Stimulated activated CD8-positive, alpha-beta memory T cell treated with anti-CD3 and anti-CD28 coated beads, Interleukin-4, amount 100 ng/mL, for 48 hours (primary cell): ENCODE measurements around the gene SRGAP1.

Source experiments
- DNase-seq: peaks from one replicate; pipeline ENCODE4 v3.0.0-alpha.2; 2020

SRGAP1 gene

DNA sequence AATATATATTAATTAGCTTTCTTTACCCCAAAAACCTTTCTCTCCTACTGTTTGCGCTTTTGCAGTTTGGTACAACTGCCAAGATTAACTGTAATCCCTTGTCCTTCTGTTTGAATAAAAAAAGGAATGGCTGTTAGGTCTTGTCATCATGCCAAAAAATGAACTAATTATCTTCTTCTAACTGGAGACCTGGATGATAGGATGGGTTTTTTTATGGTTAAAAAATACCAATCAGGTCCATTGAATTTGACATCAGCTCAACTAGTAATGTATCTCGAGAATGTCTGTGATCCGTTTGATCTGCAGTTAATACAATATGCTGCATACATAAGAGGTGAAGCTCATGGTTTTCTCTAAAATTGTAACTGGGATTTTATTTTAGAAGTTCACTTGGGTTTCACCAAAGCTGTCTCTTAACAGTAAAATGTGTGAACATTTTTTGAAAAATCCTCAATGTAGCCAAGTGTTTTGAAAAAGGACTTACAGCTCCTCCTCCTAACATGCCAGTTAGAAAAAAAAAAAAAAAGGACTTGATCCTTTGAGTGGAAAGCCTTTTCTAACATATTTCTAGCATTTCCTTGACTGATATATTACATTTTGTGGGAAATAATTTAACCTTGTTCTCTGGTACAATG is 96.8 kb downstream of the SRGAP1 start:
- DNase-seq: no peak

DNA sequence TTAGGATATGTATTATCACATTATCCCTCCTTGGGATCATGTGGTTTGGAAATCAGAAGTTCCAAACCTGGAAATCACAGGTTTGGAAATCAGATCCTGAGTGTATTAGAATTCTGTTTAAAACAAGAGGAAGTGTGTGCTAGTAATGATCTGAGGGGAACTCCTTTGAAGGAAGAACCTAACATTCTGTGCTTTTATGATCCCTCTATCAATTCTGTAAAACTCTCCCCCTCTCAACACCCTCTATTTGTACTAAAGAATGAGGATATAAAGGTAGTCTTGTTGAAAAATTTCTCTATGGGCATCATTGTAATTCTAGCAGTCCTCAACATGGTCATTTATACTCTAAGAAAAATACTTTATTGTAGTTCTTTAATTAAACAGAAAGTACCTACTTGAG is 97.4 kb downstream of the SRGAP1 start:
- no peak for DNase-seq

- DNase-seq: no peak
Observed at GRCh38 chr12:63942464-63943241, 98.2 kb downstream of the SRGAP1 start.

- no peak for DNase-seq
Observed at GRCh38 chr12:63944034-63944579, 99.6 kb downstream of the SRGAP1 start.

- DNase-seq: no peak
Observed at GRCh38 chr12:63944586-63945228, 100.2 kb downstream of the SRGAP1 start.

- no peak for DNase-seq
Observed at GRCh38 chr12:63945777-63946176, 101.3 kb downstream of the SRGAP1 start.

- DNase-seq: no peak
Observed at GRCh38 chr12:63948211-63948610, 103.7 kb downstream of the SRGAP1 start.

- DNase-seq: no peak
Observed at GRCh38 chr12:63949902-63950301, 105.4 kb downstream of the SRGAP1 start.

- no peak for DNase-seq
Observed at GRCh38 chr12:63952995-63953394, 108.5 kb downstream of the SRGAP1 start.

- no peak for DNase-seq
Observed at GRCh38 chr12:63955831-63956666, 111.5 kb downstream of the SRGAP1 start.

GRCh38 chr12:63957496-63957895 is 113.0 kb downstream of the SRGAP1 start:
- DNase-seq: no peak

- no peak for DNase-seq
Observed at GRCh38 chr12:63958876-63959580, 114.5 kb downstream of the SRGAP1 start.

- no peak for DNase-seq
Observed at GRCh38 chr12:63961048-63961447, 116.5 kb downstream of the SRGAP1 start.

- no peak for DNase-seq
Observed at GRCh38 chr12:63961543-63961942, 117.0 kb downstream of the SRGAP1 start.

- DNase-seq: no peak
Observed at GRCh38 chr12:63963868-63964267, 119.4 kb downstream of the SRGAP1 start.

- no peak for DNase-seq
Observed at GRCh38 chr12:63964301-63964700, 119.8 kb downstream of the SRGAP1 start.

- no peak for DNase-seq
Observed at GRCh38 chr12:63965936-63966605, 121.6 kb downstream of the SRGAP1 start.

GRCh38 chr12:63966606-63966975 is 122.1 kb downstream of the SRGAP1 start:
- DNase-seq: no peak

- DNase-seq: no peak
Observed at GRCh38 chr12:63967358-63968145, 123.1 kb downstream of the SRGAP1 start.

- DNase-seq: no peak
Observed at GRCh38 chr12:63968673-63969072, 124.2 kb downstream of the SRGAP1 start.

DNA sequence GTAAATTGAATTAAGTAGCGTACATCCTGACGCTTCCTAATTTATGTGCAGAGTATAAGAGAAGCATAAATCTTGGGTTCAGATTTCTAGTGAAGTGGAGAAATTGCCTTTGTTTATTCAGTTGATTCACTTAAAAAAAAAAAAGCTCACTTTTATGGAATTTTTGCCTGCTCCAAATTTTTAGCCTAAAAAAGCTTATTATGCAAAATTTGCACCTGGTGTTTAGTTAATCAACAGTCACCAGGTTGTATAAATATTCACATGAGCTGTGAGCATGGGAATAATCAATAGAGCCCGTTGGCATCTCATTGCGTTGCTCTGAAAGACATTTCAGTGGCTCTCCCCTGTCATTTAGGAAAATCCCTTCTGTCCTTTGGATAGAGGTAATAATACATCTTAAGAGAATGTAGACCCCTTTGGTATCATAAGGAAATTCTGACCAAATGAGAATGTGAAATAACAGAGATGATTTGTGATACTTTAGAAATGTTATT is 132.4 kb downstream of the SRGAP1 start:
- no peak for DNase-seq
